Esophagus (tissue), 2 donors: ENCODE data around the gene ATG2B. TPM values are rescaled to one million over a fixed set of nuclear protein-coding genes. Genes with fewer than 3 reads are reported as not detected.
A peak's percentile ranks its signal among the peaks of the same experiment; 100 is the strongest.

Source experiments
- H3K27ac ChIP-seq, 2 donors: one replicate each; pipeline ENCODE4 v1.5.1; 2013; ENCODE audit warnings: low read depth in 2 of 2, mild to moderate bottlenecking in 2 of 2, inconsistent platforms in 1 of 2, low read length in 1 of 2, moderate library complexity in 1 of 2
- H3K27me3 ChIP-seq, 2 donors: one replicate each; pipeline ENCODE4 v1.6.1; 2013; ENCODE audit warnings: low read length in 2 of 2, control low read depth in 1 of 2, mild to moderate bottlenecking in 1 of 2; ENCODE audit not compliant: insufficient read depth in 2 of 2, control insufficient read depth in 1 of 2
- H3K36me3 ChIP-seq, 2 donors: one replicate each; pipeline ENCODE4 v1.6.1; 2013; ENCODE audit warnings: low read length in 1 of 2; ENCODE audit not compliant: control insufficient read depth in 2 of 2, insufficient read depth in 2 of 2
- H3K4me1 ChIP-seq, 2 donors: one replicate each; pipeline ENCODE4 v1.6.1; 2013; ENCODE audit warnings: low read length in 1 of 2; ENCODE audit not compliant: control insufficient read depth in 2 of 2, insufficient read depth in 2 of 2
- H3K4me3 ChIP-seq, 2 donors: one replicate each; pipeline ENCODE4 v1.5.1; 2013; ENCODE audit warnings: low read length in 2 of 2, mild to moderate bottlenecking in 2 of 2, low read depth in 1 of 2, moderate library complexity in 1 of 2
- H3K9me3 ChIP-seq, 2 donors: one replicate each; pipeline ENCODE4 v1.6.1; 2013; ENCODE audit warnings: mild to moderate bottlenecking in 2 of 2, low read depth in 1 of 2, low read length in 1 of 2, moderate library complexity in 1 of 2; ENCODE audit not compliant: control insufficient read depth in 2 of 2, insufficient read depth in 1 of 2
- WGBS, 2 donors: extraction: QIAGEN DNeasy Blood & Tissue Kit; methylation state at CpG; one replicate each; pipeline ENCODE4 v1.1.7; 2013; 5-methylcytosine and 5-hydroxymethylcytosine counted together
- polyA plus RNA-seq, 2 donors: library from polyadenylated mRNA; stranded (reverse); fragments of 200-250 nt; gene quantifications; one replicate each; pipeline ENCODE4 v1.2.3, GENCODE V29; 2013
- donor health status: healthy with polysubstance abuse.
- donor health status: Bipolar disorder and iron deficiency.

Gene ATG2B
- polyA plus RNA-seq, 2 donors, result 2.9 to 3.3 TPM

- 25 to 50% methylated on average over 12 of the region's 12 CpGs for WGBS, 2 donors
- no peaks in the 10 kb centered on the region for H3K27me3 ChIP-seq
- peak within 1 kb of the TSS; percentile 85 to 93 for H3K27ac ChIP-seq
- H3K36me3 ChIP-seq, result no peaks in the 10 kb centered on the region
- H3K4me3 ChIP-seq, result peak within 1 kb of the TSS in 1 of 2 donors; percentile 26
- H3K4me1 ChIP-seq, result peaks cover 4 to 10% of the 10 kb centered on the region in 2 donors
- H3K9me3 ChIP-seq, result no peaks in the 10 kb centered on the region
Observed at GRCh38 chr14:96255501-96256366, 107.4 kb downstream of the ATG2B start, which contains the start of gene BDKRB1. TSS of gene BDKRB1 (plus strand) at chr14:96256210. CDS start at chr14:96263683, 7,473 bp downstream.

- Histone ChIP-seq H3K36me3 (no peaks in the 10 kb centered on the region), H3K27ac (no peak overlapping the region), H3K27me3 (no peaks in the 10 kb centered on the region), H3K4me3 (no peak overlapping the region), H3K4me1 (peaks cover 4 to 10% of the 10 kb centered on the region in 2 donors), H3K9me3 (no peaks in the 10 kb centered on the region)
- 83 to 85% methylated on average over 11 of the region's 11 CpGs for WGBS, 2 donors
Observed at GRCh38 chr14:96254687-96255086, 108.5 kb downstream of the ATG2B start.

- Histone ChIP-seq H3K27me3 (no peaks in the 10 kb centered on the region), H3K4me1 (peaks cover 4 to 10% of the 10 kb centered on the region in 2 donors), H3K4me3 (no peak overlapping the region), H3K36me3 (no peaks in the 10 kb centered on the region), H3K27ac (peak overlapping the region; percentile 9 to 33), H3K9me3 (no peaks in the 10 kb centered on the region)
- 44 to 57% methylated on average over 9 of the region's 9 CpGs for WGBS, 2 donors
Observed at GRCh38 chr14:96252999-96253539, 110.1 kb downstream of the ATG2B start.

DNA sequence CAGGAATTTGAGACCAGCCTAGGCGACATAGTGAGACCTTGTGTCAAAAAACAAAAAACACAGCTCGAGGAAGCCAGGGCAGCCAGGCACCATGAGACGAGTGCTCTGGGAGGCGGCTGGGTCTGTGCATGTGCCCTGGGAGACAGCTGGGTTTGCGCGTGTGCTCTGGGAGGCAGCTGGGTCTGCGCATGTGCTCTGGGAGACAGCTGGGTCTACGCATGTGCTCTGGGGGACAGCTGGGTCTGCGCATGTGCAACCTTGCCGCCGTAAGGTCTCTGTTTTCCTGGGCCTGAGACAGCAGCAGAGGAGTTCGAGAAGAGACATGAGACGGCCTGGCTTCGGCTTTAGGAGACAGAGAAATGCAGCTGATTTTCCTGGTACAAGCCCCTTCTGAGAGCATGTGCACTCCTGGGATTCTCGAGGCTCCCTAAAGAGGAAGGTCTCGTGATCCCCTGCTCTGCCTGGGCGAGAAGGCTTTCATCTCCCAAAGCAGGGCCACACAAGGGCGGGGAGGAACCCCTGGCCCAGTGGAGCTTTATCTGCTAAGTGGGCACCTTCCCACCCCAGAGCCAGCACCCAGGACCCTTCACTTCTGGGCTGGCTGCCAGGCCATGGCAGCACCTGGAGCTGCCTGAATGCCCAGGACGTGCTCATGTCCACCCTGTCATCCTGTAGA, 110.7 kb downstream of the ATG2B start:
- H3K4me3 ChIP-seq, result no peak overlapping the region
- H3K9me3 ChIP-seq, result no peaks in the 10 kb centered on the region
- H3K36me3 ChIP-seq, result no peaks in the 10 kb centered on the region
- WGBS, 2 donors, result 92% methylated on average over 19 of the region's 19 CpGs
- peak overlapping the region in 1 of 2 donors; percentile 33 for H3K27ac ChIP-seq
- no peaks in the 10 kb centered on the region for H3K27me3 ChIP-seq
- H3K4me1 ChIP-seq, result peaks cover 4 to 10% of the 10 kb centered on the region in 2 donors

DNA sequence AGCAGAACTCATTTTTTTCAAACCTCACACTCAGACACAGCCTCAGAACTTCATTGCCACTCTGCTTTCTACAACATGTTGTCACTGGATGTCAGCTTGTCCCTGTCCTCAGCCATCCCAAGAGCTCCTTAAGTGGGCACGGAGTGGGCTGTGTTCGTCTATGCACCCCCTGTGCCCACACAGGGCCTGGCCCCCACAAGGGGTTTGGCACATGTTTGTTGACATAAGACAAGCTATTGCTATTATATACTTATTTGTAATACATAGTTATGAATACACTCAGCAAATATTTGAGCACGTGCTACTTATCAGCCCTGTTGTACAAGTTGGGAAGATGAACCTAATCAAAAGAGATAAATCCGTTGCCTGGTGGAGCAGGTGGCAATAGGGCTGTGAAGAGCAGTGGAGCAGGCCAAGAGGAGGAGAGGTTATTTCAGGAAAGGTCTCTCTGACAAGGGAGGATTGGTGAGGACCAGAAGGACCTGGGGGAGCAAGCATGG, 111.4 kb downstream of the ATG2B start:
- H3K27ac ChIP-seq, result no peak overlapping the region
- H3K4me1 ChIP-seq, result peaks cover 4 to 10% of the 10 kb centered on the region in 2 donors
- no peak overlapping the region for H3K4me3 ChIP-seq
- H3K9me3 ChIP-seq, result no peaks in the 10 kb centered on the region
- WGBS, 2 donors, result 69 to 75% methylated on average over 4 of the region's 4 CpGs
- H3K36me3 ChIP-seq, result no peaks in the 10 kb centered on the region
- H3K27me3 ChIP-seq, result no peaks in the 10 kb centered on the region

DNA sequence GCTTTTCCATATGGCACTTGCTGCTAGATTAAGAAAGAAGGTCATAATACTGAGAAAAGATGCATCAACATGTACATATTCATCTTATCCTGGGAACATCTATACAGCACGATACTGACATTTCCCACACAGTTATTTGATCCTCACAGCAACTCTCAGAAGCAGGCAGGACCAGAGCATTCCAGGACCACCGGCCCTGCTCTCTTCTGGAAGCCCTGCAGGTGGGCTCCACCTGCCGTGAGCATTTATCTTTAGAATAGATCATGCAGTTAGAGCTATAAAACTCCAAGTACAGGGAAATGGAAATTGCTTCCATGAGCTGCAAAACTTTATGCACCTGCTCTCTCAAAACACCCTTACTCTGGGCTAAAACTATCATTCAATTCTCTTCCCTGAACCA, 112.7 kb downstream of the ATG2B start:
- Histone ChIP-seq H3K9me3 (no peaks in the 10 kb centered on the region), H3K4me1 (peaks cover 4 to 8% of the 10 kb centered on the region in 2 donors), H3K27me3 (no peaks in the 10 kb centered on the region), H3K4me3 (no peak overlapping the region), H3K27ac (no peak overlapping the region), H3K36me3 (no peaks in the 10 kb centered on the region)
- WGBS, 2 donors, result 77 to 87% methylated on average over 3 of the region's 3 CpGs

- Histone ChIP-seq H3K27ac (no peak overlapping the region), H3K36me3 (no peaks in the 10 kb centered on the region), H3K9me3 (no peaks in the 10 kb centered on the region), H3K27me3 (no peaks in the 10 kb centered on the region), H3K4me3 (no peak overlapping the region), H3K4me1 (peaks cover 4 to 5% of the 10 kb centered on the region in 2 donors)
- 71% methylated on average over 5 of the region's 5 CpGs for WGBS, 2 donors
Observed at GRCh38 chr14:96249029-96249428, 114.1 kb downstream of the ATG2B start.

GRCh38 chr14:96247031-96247430, 116.1 kb downstream of the ATG2B start:
- Histone ChIP-seq H3K9me3 (no peaks in the 10 kb centered on the region), H3K4me1 (no peaks in the 10 kb centered on the region), H3K4me3 (no peak overlapping the region), H3K27me3 (no peaks in the 10 kb centered on the region), H3K36me3 (peaks cover 0 to 7% of the 10 kb centered on the region in 2 donors), H3K27ac (no peak overlapping the region)
- 84 to 89% methylated on average over 6 of the region's 6 CpGs for WGBS, 2 donors

DNA sequence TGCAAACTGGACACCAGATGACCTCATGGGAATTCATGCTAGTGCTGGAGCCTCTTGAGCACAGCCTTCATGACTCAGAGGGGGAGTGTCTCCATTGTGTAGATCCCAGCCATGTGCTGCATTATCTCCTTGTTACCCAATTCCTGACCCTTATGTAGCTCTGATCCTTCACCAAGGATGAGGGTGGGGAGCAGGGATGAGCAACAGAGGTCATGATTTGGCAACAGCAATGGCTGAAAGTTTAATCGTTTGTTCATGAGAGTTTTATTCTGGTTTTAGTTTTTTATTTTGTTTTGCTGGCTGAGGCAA, 116.6 kb downstream of the ATG2B start:
- peak overlapping the region in 1 of 2 donors; percentile 58 for H3K27ac ChIP-seq
- no peaks in the 10 kb centered on the region for H3K4me1 ChIP-seq
- no peaks in the 10 kb centered on the region for H3K9me3 ChIP-seq
- peaks cover 0 to 13% of the 10 kb centered on the region in 2 donors for H3K36me3 ChIP-seq
- no peaks in the 10 kb centered on the region for H3K27me3 ChIP-seq
- 62 to 64% methylated on average over 1 of the region's 1 CpG for WGBS, 2 donors
- H3K4me3 ChIP-seq, result no peak overlapping the region
